GM23248 (cell line): Measurements from ENCODE around the gene NEDD4L.

Experiments used
- EZH2 ChIP-seq: fragments of 200-600 bp; sonication (generic); IDR thresholded peaks from 2 replicates; pipeline ENCODE4 v1.6.1; 2018; ENCODE audit warnings: antibody characterized with exemption, mild to moderate bottlenecking; ENCODE audit not compliant: insufficient read depth, poor library complexity, severe bottlenecking
- EZH2phosphoT487 ChIP-seq: fragments of 200-600 bp; sonication (generic); IDR thresholded peaks from 2 replicates; pipeline ENCODE4 v1.6.1; 2018; ENCODE audit warnings: antibody characterized with exemption, moderate library complexity, mild to moderate bottlenecking, low read depth; ENCODE audit not compliant: insufficient read depth

DNA sequence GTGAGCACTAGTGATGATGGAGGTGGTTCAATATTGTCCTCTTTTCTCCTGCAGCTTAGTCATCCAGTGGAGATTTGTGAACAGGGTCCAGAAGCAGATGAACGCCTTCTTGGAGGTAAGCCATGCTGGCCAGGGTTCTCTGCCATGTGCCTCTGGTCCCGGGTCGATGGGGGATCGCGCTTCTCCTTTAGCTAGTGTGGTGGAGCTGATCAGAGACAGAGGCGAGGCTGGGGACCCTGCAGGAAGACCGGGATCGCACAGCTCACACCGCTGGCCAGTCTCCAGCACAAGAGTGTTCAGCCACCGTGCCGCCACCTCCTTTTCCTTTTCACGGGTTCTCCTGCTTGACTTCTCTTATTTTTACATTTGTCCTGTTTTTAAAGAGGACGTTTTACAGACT is 341.4 kb downstream of the NEDD4L start:
- TF ChIP-seq EZH2phosphoT487 (no peak), EZH2 (no peak)
